Duodenal mucosa (tissue), 2 donors: Measurements from ENCODE around the gene ITPKB.
"Not testable (repeated sequence)": the region's sequence is repeated elsewhere in the genome, so short reads cannot be mapped to it uniquely, and the experiment has no call there.

Experiments used
- H3K27ac ChIP-seq: one replicate; pipeline ENCODE4 v1.7.0; 2013; ENCODE audit warnings: low read depth, low read length
- H3K27me3 ChIP-seq, 2 donors: one replicate each; pipeline ENCODE4 v1.7.0; 2013; ENCODE audit warnings: low read length in 2 of 2, control low read depth in 1 of 2; ENCODE audit not compliant: insufficient read depth in 2 of 2, control insufficient read depth in 1 of 2
- H3K36me3 ChIP-seq, 2 donors: one replicate each; pipeline ENCODE4 v1.7.0; 2013; ENCODE audit warnings: low read length in 2 of 2, control low read depth in 1 of 2; ENCODE audit not compliant: insufficient read depth in 2 of 2, control insufficient read depth in 1 of 2
- H3K4me1 ChIP-seq, 2 donors: one replicate each; pipeline ENCODE4 v1.7.0; 2013; ENCODE audit warnings: low read length in 2 of 2, control low read depth in 1 of 2; ENCODE audit not compliant: insufficient read depth in 2 of 2, control insufficient read depth in 1 of 2
- H3K4me3 ChIP-seq, 2 donors: one replicate each; pipeline ENCODE4 v1.7.0; 2013; ENCODE audit warnings: low read length in 2 of 2, low read depth in 1 of 2
- H3K9ac ChIP-seq, 2 donors: one replicate each; pipeline ENCODE4 v1.7.0; 2013; ENCODE audit warnings: low read length in 2 of 2, low read depth in 1 of 2
- H3K9me3 ChIP-seq, 2 donors: one replicate each; pipeline ENCODE4 v1.7.0; 2013; ENCODE audit warnings: low read length in 2 of 2, control low read depth in 1 of 2; ENCODE audit not compliant: control insufficient read depth in 1 of 2

ITPKB gene

DNA sequence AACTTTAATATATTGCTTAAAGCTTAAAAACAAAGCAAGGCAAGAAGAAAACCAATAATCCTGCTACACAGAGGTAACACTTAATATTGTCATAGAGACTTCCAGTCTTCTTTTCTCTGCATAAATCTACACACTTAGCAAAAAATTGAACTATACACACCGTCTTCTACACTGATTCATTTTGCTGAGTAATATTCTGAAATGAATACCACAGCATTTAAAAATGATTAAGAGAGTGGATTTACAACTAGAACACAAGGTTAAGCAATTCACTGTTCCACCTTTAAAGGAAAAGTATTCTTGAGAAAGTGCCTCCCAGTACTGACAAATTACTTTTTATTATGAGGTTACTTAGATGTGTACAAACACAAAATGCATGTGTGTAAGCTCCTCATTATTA lies 22.2 kb upstream of the ITPKB start:
- peaks cover 0 to 2% of the 10 kb centered on the region in 2 donors for H3K4me1 ChIP-seq
- H3K4me3 ChIP-seq: no peak overlapping the region
- no peak overlapping the region for H3K27ac ChIP-seq
- no peak overlapping the region for H3K9ac ChIP-seq
- peaks cover 0 to 5% of the 10 kb centered on the region in 2 donors for H3K27me3 ChIP-seq
- H3K36me3 ChIP-seq: no peaks in the 10 kb centered on the region
- H3K9me3 ChIP-seq: no peaks in the 10 kb centered on the region

GRCh38 chr1:226754793-226755533 lies 15.9 kb upstream of the ITPKB start:
- Histone ChIP-seq H3K9me3 (no peaks in the 10 kb centered on the region), H3K4me3 (no peak overlapping the region), H3K27me3 (no peaks in the 10 kb centered on the region), H3K27ac (no peak overlapping the region), H3K4me1 (no peaks in the 10 kb centered on the region), H3K9ac (no peak overlapping the region), H3K36me3 (no peaks in the 10 kb centered on the region)

- Histone ChIP-seq H3K27me3 (no peaks in the 10 kb centered on the region), H3K27ac (no peak overlapping the region), H3K36me3 (no peaks in the 10 kb centered on the region), H3K4me1 (no peaks in the 10 kb centered on the region), H3K9ac (no peak overlapping the region), H3K4me3 (no peak overlapping the region), H3K9me3 (no peaks in the 10 kb centered on the region)
Observed at GRCh38 chr1:226754097-226754496, 15.0 kb upstream of the ITPKB start.

GRCh38 chr1:226751703-226752102 lies 12.6 kb upstream of the ITPKB start:
- Histone ChIP-seq H3K27me3 (no peaks in the 10 kb centered on the region), H3K36me3 (no peaks in the 10 kb centered on the region), H3K9ac (no peak overlapping the region), H3K27ac (no peak overlapping the region), H3K4me1 (no peaks in the 10 kb centered on the region), H3K9me3 (no peaks in the 10 kb centered on the region), H3K4me3 (no peak overlapping the region)

DNA sequence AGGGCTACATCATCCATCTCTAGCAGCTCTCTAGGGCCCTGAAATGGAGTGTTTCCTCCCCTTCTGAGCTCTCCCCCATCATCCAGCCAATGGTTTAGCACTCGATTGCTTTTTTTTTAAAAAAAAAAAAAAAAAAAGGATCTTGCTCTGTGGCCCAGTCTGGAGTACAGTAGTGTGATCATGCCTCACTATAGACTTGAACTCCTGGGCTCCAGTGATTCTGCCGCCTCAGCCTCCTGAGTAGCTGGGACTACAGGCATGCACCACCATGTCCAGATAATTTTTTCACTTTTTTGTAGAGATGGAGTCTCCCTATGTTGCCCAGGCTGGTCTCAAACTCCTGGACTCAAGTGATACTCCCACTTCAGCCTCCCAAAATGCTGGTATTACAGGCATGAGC lies 12.1 kb upstream of the ITPKB start:
- no peak overlapping the region for H3K9ac ChIP-seq
- H3K4me3 ChIP-seq: no peak overlapping the region

GRCh38 chr1:226749467-226749866 lies 10.4 kb upstream of the ITPKB start:
- H3K27ac ChIP-seq: no peak overlapping the region
- H3K9me3 ChIP-seq: no peaks in the 10 kb centered on the region
- H3K4me3 ChIP-seq: no peak overlapping the region
- H3K27me3 ChIP-seq: no peaks in the 10 kb centered on the region
- H3K9ac ChIP-seq: no peak overlapping the region
- no peaks in the 10 kb centered on the region for H3K4me1 ChIP-seq
- H3K36me3 ChIP-seq: no peaks in the 10 kb centered on the region

More for the DNA sequence above, 12.1 kb upstream of the ITPKB start:
- Histone ChIP-seq H3K9me3 (no peaks in the 10 kb centered on the region), H3K27ac (no peak overlapping the region), H3K27me3 (no peaks in the 10 kb centered on the region), H3K36me3 (no peaks in the 10 kb centered on the region), H3K4me1 (no peaks in the 10 kb centered on the region)

DNA sequence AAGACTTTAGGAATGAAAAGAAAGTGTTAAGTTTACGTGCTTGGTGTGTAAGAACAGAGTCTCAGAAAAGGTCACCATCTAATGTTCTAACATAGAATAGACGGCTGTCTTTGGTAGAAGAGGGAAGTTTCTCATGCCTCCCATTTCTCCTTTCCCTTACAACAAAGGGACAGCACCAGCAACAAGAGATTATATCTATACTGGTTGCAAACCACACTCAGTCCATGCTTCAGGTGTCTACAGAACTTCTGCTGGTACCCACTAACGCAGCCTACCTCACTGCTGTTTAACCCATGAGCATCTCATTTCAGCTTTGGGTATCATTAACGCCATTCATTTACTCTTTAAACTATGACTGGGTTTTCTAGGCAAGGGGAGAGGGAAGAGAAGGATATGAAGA lies 9.2 kb upstream of the ITPKB start:
- H3K9me3 ChIP-seq: no peaks in the 10 kb centered on the region
- H3K27ac ChIP-seq: no peak overlapping the region
- H3K4me1 ChIP-seq: no peaks in the 10 kb centered on the region
- no peaks in the 10 kb centered on the region for H3K36me3 ChIP-seq
- H3K4me3 ChIP-seq: no peak overlapping the region
- no peak overlapping the region for H3K9ac ChIP-seq
- no peaks in the 10 kb centered on the region for H3K27me3 ChIP-seq

- not testable (repeated sequence) for H3K4me3 ChIP-seq, H3K27ac ChIP-seq, H3K9ac ChIP-seq, H3K27me3 ChIP-seq, H3K4me1 ChIP-seq, H3K9me3 ChIP-seq, H3K36me3 ChIP-seq
Observed at GRCh38 chr1:226747519-226748263, 8.6 kb upstream of the ITPKB start.

- no peaks in the 10 kb centered on the region for H3K36me3 ChIP-seq
- H3K9ac ChIP-seq: no peak overlapping the region
- no peak overlapping the region for H3K27ac ChIP-seq
- no peaks in the 10 kb centered on the region for H3K9me3 ChIP-seq
- H3K4me3 ChIP-seq: no peak overlapping the region
- H3K4me1 ChIP-seq: peaks cover 8 to 9% of the 10 kb centered on the region in 2 donors
- H3K27me3 ChIP-seq: no peaks in the 10 kb centered on the region
Observed at GRCh38 chr1:226743259-226743658, 4.2 kb upstream of the ITPKB start.

DNA sequence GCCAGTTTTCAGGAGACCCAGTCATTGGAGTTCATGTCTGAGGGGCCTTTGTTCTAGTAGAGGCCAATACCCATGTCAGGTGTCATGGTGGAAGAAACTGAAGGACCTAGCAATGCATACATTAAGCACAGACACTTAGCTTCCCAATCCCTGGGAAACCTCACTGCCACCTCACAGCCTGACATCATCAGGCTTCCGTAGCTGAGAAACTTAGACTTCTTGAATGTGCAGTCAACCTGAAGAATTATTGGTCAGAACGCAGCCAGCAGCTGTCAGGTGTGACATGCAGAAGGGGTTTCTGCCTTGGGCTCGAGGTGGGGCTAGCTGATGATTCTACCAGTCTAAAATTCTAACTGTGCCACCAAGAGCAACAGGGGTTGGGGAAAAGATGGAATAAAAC lies 1.9 kb upstream of the ITPKB start:
- Histone ChIP-seq H3K9me3 (no peaks in the 10 kb centered on the region), H3K36me3 (no peaks in the 10 kb centered on the region), H3K4me1 (peaks cover 9 to 15% of the 10 kb centered on the region in 2 donors), H3K27me3 (no peaks in the 10 kb centered on the region), H3K27ac (no peak overlapping the region), H3K4me3 (no peak overlapping the region), H3K9ac (no peak overlapping the region)
